ENCODE results near the gene TFPI2.

GRCh38 chr7:93882468-93882867, 8.1 kb downstream of the TFPI2 start:
- TF ChIP-seq, protein P1, sequence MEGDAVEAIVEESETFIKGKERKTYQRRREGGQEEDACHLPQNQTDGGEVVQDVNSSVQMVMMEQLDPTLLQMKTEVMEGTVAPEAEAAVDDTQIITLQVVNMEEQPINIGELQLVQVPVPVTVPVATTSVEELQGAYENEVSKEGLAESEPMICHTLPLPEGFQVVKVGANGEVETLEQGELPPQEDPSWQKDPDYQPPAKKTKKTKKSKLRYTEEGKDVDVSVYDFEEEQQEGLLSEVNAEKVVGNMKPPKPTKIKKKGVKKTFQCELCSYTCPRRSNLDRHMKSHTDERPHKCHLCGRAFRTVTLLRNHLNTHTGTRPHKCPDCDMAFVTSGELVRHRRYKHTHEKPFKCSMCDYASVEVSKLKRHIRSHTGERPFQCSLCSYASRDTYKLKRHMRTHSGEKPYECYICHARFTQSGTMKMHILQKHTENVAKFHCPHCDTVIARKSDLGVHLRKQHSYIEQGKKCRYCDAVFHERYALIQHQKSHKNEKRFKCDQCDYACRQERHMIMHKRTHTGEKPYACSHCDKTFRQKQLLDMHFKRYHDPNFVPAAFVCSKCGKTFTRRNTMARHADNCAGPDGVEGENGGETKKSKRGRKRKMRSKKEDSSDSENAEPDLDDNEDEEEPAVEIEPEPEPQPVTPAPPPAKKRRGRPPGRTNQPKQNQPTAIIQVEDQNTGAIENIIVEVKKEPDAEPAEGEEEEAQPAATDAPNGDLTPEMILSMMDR (conservative IDR thresholded peaks at IDR 0.05; ENCODE audit: low read length): no peak
- no peak for TF ChIP-seq EZH2phosphoT487 (IDR thresholded peaks at IDR 0.05; ENCODE audit: borderline replicate concordance, low read depth, low read length)

Data from OCI-LY7 (cell line).